ENCODE results near the gene ANKRD33B. TPM values are rescaled to one million over a fixed set of nuclear protein-coding genes. Genes with fewer than 3 reads are reported as not detected.

ANKRD33B gene
- total RNA-seq, 1 donor, result 10.8 TPM

DNA sequence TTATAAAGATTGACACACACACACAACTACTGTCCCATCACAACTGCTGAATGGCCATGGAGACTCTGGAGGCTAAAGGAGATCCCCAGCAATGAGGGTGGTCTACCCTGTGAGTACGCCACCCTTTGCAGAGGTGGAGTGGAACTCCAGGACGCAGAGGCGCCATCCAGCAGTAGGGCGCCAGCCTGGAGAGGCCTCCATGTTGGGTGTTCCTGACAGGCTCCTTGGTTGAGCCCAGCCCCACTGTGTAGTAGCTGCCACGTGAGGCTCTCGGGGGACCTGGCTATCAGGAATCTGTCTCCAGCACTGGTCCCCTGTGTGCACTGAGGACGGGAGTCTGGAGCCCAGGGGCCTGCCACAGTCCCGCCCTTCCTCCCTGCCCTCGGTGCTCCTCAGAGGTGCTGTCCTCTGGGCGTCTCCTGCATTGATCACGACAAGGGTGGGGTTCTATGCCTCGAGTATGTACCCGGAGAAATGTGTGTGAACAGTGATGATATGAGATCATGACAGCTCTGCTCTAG is 124.8 kb downstream of the ANKRD33B start:
- no peak for DNase-seq (ENCODE audit: low read depth in 2 of 3, low spot score in 2 of 3)

GRCh38 chr5:10689391-10690081 is 125.7 kb downstream of the ANKRD33B start:
- peak in 2 of 3 donors; percentile 36 to 61 for DNase-seq (ENCODE audit: low read depth in 2 of 3, low spot score in 2 of 3)

DNA sequence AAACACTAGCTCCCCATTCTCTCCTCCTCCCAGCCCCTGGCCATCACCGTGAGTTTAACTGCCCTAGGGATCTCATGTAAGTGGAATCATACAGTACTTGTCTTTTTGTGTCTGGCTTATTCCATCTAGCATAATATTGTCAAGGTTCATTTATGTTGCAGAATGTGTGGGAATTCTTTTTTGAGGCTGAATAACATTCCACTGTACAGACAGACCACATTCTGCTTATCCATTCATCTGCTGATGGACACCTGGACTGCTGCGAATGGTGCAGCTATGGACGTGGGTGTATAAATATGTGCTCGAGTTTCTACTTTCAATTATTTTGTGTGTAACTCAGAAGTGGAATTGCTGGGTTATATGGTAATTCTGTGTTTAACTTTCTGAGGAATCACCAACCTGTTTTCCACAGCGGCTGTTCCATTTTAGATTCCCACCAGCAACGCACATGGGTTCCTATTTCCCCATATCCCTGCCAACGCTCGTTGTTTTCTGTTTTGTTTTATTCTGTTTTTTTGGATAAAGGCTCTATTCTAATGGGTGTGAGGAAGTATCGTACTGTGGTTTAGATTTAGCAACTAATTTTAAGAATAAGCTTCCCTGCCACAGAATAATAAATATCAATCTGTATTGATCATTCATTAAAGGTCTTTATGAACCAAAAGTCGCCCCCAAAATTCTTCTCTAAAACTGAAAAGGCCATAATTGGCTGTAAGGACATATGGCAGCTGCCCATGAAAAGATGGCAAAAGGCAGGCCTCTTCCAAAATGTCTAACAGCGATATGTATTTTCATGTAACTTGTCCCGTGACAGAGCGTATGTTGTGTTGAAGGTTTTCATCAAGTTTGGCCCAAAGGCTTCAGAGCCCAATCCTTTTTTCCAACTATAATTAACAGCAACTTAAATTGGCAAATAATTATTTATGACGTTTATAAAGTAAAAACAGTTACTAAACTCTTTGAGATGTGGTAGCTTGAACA is 126.9 kb downstream of the ANKRD33B start:
- no peak for DNase-seq (ENCODE audit: low read depth in 2 of 3, low spot score in 2 of 3)

DNA sequence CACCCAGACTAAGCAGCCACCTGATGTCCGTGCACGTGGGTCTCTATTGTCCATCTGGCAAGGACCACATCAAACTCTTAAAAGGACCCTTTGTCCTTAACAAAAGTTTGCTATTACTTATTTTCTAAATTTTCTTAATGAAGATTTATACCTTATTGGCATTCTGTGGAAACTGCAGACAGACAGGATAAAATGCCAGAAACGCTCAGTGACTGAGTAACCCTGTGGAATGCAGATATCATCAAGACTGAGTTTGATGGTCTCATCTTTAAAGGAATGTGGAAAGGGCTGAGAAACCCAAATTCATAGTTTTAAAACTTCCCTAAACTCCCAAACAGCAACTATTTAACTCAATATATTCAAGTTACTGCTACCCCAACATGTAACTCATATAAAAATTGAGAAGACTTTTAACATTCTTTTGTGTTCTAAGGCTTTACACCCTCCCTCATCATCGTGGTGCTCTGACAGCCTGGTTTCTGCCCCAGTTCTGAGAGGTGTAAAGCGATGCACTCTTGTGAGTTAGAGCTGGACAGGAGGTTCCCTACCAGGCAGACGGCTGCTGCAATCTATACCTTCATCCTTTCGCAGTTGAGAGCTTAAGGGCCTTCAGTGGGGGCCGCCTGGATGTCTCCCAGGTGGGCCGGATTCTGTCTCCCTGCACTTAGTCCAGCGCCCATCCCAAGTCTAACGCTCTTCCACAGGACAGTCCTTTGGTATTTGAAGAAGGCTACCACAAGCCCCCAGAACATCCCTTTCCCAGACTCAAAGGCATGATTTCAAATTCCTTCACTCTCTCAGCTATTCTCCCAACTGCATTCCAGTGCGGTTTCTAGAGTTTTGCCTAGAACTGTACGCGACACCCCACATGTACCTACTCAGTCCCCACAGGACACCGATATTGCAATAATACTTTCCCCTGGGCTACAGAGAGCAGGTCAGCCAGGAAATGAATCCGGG is 128.2 kb downstream of the ANKRD33B start:
- no peak for DNase-seq (ENCODE audit: low read depth in 2 of 3, low spot score in 2 of 3)

GRCh38 chr5:10695055-10695649 is 131.3 kb downstream of the ANKRD33B start:
- DNase-seq (ENCODE audit: low read depth in 2 of 3, low spot score in 2 of 3), result peak in 2 of 3 donors; percentile 59 to 63

GRCh38 chr5:10695759-10696543 is 132.1 kb downstream of the ANKRD33B start:
- no peak for DNase-seq (ENCODE audit: low read depth in 2 of 3, low spot score in 2 of 3)

GRCh38 chr5:10699281-10699874 is 135.5 kb downstream of the ANKRD33B start:
- DNase-seq (ENCODE audit: low read depth in 2 of 3, low spot score in 2 of 3), result no peak

- no peak for DNase-seq (ENCODE audit: low read depth in 2 of 3, low spot score in 2 of 3)
These were observed 136.1 kb downstream of the ANKRD33B start for GRCh38 chr5:10699987-10700386.

DNA sequence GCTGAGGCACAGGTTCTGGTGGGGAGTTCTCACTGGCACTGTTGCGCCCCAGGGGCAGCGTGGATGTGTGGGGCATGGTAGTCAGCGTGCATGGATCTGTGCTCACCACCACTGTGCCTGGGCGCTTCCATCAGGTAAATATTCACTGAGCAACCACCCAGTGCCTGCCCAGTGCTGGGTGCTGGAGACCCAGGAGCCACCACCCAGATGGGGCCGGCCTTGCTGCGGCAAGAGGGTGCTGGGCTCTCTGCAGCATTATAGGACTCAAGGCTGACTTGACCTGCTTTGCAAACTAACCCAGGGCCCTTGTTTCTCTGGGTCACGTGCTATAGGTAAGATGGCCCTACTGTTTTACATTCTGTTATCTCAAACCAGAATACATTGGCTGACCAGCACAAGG is 136.6 kb downstream of the ANKRD33B start:
- no peak for DNase-seq (ENCODE audit: low read depth in 2 of 3, low spot score in 2 of 3)

- DNase-seq (ENCODE audit: low read depth in 2 of 3, low spot score in 2 of 3), result peak in 2 of 3 donors; percentile 34 to 61
These were observed 137.7 kb downstream of the ANKRD33B start for GRCh38 chr5:10701567-10702039.

- DNase-seq (ENCODE audit: low read depth in 2 of 3, low spot score in 2 of 3), result no peak
These were observed 138.3 kb downstream of the ANKRD33B start for GRCh38 chr5:10702040-10702629.

DNA sequence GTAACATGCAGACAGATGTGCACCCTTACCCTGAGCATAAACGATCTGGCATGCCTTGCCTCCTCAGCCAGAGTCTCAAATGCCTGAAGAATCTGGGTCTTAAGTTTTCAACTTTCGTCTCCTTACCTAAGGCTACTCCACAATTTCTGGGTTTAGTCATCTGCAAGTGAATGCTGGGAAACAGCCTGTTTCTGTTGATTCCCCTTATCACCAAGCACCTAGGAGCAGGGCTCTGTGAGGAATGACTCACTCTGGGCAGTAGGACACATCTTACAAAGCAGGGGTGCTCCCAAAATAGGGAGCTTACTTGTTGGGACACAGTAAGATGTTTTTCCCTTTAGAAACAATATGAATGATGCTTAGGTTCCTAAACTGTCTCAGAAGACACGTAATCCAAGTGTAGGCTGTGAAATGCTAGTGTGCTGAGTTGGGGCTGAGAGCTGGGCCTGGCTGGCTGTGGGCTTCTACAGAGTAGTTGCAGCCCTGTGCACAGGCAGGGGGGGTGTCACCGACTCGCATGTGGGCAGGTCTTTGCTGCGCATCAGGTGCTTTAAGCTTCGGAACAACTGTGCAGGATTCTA is 139.1 kb downstream of the ANKRD33B start:
- no peak for DNase-seq (ENCODE audit: low read depth in 2 of 3, low spot score in 2 of 3)

- DNase-seq (ENCODE audit: low read depth in 2 of 3, low spot score in 2 of 3), result no peak
These were observed 139.8 kb downstream of the ANKRD33B start for GRCh38 chr5:10703676-10704075.

GRCh38 chr5:10704949-10705621 is 141.2 kb downstream of the ANKRD33B start:
- peak in 2 of 3 donors; percentile 42 to 46 for DNase-seq (ENCODE audit: low read depth in 2 of 3, low spot score in 2 of 3)

GRCh38 chr5:10705747-10706146 is 141.9 kb downstream of the ANKRD33B start:
- no peak for DNase-seq (ENCODE audit: low read depth in 2 of 3, low spot score in 2 of 3)

DNA sequence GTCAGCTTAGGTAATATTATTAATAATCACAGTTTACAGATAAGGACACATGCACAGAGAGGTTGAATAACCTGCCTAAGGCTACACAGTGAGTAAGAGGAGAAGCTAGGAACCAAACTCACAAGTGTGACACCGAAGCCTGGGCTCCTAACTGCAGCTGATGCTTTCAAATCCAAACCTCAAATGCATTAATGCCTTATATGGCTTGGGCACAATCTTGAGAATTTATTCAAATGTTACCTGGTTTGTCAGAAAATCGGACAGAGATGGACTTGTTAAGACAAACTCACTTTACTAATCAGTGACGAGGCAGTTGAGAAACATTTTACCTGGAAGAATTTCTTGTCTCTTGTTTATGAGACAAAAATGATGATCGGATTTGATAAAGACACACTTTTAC is 142.5 kb downstream of the ANKRD33B start:
- DNase-seq (ENCODE audit: low read depth in 2 of 3, low spot score in 2 of 3), result no peak

All from hematopoietic multipotent progenitor cell (in vitro differentiated cells).